HG03097 (cell line): ENCODE measurements around the gene ZSCAN4.

Experiments
- ATAC-seq: cut with Tn5 transposase; IDR thresholded peaks from one replicate; pipeline ENCODE4 v1.9.1; 2021; ENCODE audit not compliant: unreplicated experiment, low FRiP score

Gene ZSCAN4

GRCh38 chr19:57668635-57669034, at the start of gene ZSCAN4:
ZSCAN4 (plus strand) TSS chr19:57668935; CDS start chr19:57676146, 7,211 bp downstream.
- ATAC-seq: no peak

- no peak for ATAC-seq
Measured at GRCh38 chr19:57620673-57621348, 47.9 kb upstream of the ZSCAN4 start.

- no peak for ATAC-seq
Measured at GRCh38 chr19:57623091-57623490, 45.6 kb upstream of the ZSCAN4 start.

- ATAC-seq: peak; percentile 87
Measured at GRCh38 chr19:57632987-57633831, 35.5 kb upstream of the ZSCAN4 start, which contains the start of gene ZNF211. ZNF211 (plus strand) TSS chr19:57633168; CDS start chr19:57633347, 179 bp downstream.

- no peak for ATAC-seq
Measured at GRCh38 chr19:57633832-57634131, 35.0 kb upstream of the ZSCAN4 start.

GRCh38 chr19:57637379-57637778, 31.4 kb upstream of the ZSCAN4 start:
- no peak for ATAC-seq

GRCh38 chr19:57641715-57642234, 27.0 kb upstream of the ZSCAN4 start:
- ATAC-seq: no peak

GRCh38 chr19:57642396-57643046, 26.2 kb upstream of the ZSCAN4 start:
- ATAC-seq: no peak

- no peak for ATAC-seq
Measured at GRCh38 chr19:57643734-57644133, 25.0 kb upstream of the ZSCAN4 start.

- ATAC-seq: no peak
Measured at GRCh38 chr19:57648331-57649003, 20.3 kb upstream of the ZSCAN4 start.

GRCh38 chr19:57651654-57651996, 17.1 kb upstream of the ZSCAN4 start:
- no peak for ATAC-seq

GRCh38 chr19:57653689-57654088, 15.0 kb upstream of the ZSCAN4 start:
- ATAC-seq: no peak

- ATAC-seq: no peak
Measured at GRCh38 chr19:57655443-57655842, 13.3 kb upstream of the ZSCAN4 start.

GRCh38 chr19:57656346-57656745, 12.4 kb upstream of the ZSCAN4 start:
- ATAC-seq: no peak

GRCh38 chr19:57664269-57665127, 4.2 kb upstream of the ZSCAN4 start:
- ATAC-seq: no peak

GRCh38 chr19:57665261-57665806, 3.4 kb upstream of the ZSCAN4 start:
- no peak for ATAC-seq

- ATAC-seq: no peak
Measured at GRCh38 chr19:57667228-57667627, 1.5 kb upstream of the ZSCAN4 start.

GRCh38 chr19:57671124-57671895, 2.6 kb downstream of the ZSCAN4 start:
- ATAC-seq: no peak

- ATAC-seq: no peak
Measured at GRCh38 chr19:57672466-57672865, 3.7 kb downstream of the ZSCAN4 start.
